ENCODE measurements around the gene HPGD. TPM values are rescaled to one million over a fixed set of nuclear protein-coding genes. Genes with fewer than 3 reads are reported as not detected.

HPGD gene
- total RNA-seq, 1 donor, result under 0.01 TPM

DNA sequence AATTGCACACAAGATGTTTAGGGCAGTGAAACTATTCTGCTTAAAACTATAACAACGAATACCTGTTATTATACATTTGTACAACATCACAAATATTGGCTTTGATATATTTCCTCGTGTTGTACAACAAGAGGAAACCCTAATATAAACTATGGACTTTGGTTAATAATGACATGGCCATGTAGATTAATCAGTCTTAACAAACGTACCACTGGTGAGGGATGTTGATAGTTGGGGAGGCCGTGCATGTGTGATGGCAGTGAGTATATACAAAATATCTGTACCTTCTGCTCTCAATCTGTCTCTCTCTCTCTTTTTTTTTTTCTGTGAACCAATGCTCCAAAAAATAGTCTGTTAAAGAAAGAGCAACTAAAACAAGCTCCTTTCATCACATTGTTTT, 22.2 kb upstream of the HPGD start:
- Histone ChIP-seq H4K20me1 (ENCODE audit: insufficient read depth, low read length) (no peaks in the 10 kb centered on the region), H3K4me1 (ENCODE audit: insufficient read depth, low read length) (no peaks in the 10 kb centered on the region), H3K27ac (ENCODE audit: low read depth, low read length) (no peak overlapping the region), H3K9me3 (ENCODE audit: low read depth, low read length) (no peaks in the 10 kb centered on the region), H3K4me3 (ENCODE audit: insufficient read depth, low read length) (no peak overlapping the region), H3K27me3 (ENCODE audit: insufficient read depth, low read length) (no peaks in the 10 kb centered on the region), H3K36me3 (ENCODE audit: insufficient read depth, low read length) (no peaks in the 10 kb centered on the region), H3K4me2 (ENCODE audit: insufficient read depth, low read length) (no peak overlapping the region), H3K79me2 (ENCODE audit: insufficient read depth, low read length) (no peaks in the 10 kb centered on the region), H2AFZ (ENCODE audit: low read length) (no peak overlapping the region)
- DNase-seq (ENCODE audit: insufficient read length, low spot score, missing footprints), result no peak
- TF ChIP-seq, protein P1, sequence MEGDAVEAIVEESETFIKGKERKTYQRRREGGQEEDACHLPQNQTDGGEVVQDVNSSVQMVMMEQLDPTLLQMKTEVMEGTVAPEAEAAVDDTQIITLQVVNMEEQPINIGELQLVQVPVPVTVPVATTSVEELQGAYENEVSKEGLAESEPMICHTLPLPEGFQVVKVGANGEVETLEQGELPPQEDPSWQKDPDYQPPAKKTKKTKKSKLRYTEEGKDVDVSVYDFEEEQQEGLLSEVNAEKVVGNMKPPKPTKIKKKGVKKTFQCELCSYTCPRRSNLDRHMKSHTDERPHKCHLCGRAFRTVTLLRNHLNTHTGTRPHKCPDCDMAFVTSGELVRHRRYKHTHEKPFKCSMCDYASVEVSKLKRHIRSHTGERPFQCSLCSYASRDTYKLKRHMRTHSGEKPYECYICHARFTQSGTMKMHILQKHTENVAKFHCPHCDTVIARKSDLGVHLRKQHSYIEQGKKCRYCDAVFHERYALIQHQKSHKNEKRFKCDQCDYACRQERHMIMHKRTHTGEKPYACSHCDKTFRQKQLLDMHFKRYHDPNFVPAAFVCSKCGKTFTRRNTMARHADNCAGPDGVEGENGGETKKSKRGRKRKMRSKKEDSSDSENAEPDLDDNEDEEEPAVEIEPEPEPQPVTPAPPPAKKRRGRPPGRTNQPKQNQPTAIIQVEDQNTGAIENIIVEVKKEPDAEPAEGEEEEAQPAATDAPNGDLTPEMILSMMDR (IDR thresholded peaks at IDR 0.05; ENCODE audit: extremely low read depth, low read depth, low read length), result no peak

DNA sequence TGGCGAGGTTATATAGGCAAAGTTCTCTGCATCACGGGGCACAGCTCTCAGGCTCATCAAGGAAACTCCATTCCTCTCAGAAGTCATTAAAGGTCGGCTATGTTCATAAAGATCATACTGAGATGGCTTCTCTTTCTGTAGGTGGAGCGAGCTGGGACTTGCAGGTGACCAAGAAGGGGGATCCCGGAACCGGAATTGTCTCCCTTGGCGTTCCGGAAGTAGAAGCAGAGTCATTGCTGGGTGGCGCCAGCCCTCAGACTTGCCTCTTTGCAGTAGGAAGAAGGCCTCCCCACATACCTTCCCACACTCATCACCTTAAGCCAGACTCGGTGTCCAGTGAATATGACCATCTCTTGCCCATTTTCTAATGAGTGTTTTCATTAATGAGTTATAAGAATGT, 17.9 kb upstream of the HPGD start:
- H2AFZ ChIP-seq (ENCODE audit: low read length), result no peak overlapping the region
- no peaks in the 10 kb centered on the region for H3K9me3 ChIP-seq (ENCODE audit: low read depth, low read length)
- no peaks in the 10 kb centered on the region for H3K27me3 ChIP-seq (ENCODE audit: insufficient read depth, low read length)
- no peaks in the 10 kb centered on the region for H3K36me3 ChIP-seq (ENCODE audit: insufficient read depth, low read length)
- DNase-seq (ENCODE audit: insufficient read length, low spot score, missing footprints), result no peak
- H3K4me3 ChIP-seq (ENCODE audit: insufficient read depth, low read length), result no peak overlapping the region
- H3K79me2 ChIP-seq (ENCODE audit: insufficient read depth, low read length), result no peaks in the 10 kb centered on the region
- H3K4me2 ChIP-seq (ENCODE audit: insufficient read depth, low read length), result no peak overlapping the region
- no peaks in the 10 kb centered on the region for H3K4me1 ChIP-seq (ENCODE audit: insufficient read depth, low read length)
- H3K27ac ChIP-seq (ENCODE audit: low read depth, low read length), result no peak overlapping the region
- TF ChIP-seq, protein P1 (IDR thresholded peaks at IDR 0.05; ENCODE audit: extremely low read depth, low read depth, low read length), result no peak
- no peaks in the 10 kb centered on the region for H4K20me1 ChIP-seq (ENCODE audit: insufficient read depth, low read length)

DNA sequence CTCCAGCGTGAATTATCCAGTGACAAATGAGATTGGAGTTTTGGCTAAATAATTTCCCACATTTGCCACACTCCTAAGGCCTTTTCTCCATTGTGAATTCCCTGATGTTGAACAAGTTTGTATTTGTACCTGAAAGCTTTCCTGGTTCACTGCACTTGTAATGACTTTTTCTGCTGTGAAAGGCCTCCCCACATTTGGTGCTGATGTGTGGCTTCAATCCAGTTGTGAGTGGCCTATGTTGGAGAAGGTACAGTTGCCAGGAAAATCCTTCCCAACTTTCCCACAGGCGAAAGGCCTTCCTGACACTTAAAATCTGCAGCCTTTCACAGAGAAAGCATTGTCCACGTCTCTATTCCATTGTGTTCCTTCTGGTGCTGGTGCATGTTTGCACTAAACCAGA, 17.3 kb upstream of the HPGD start:
- no peaks in the 10 kb centered on the region for H3K9me3 ChIP-seq (ENCODE audit: low read depth, low read length)
- TF ChIP-seq, protein P1 (IDR thresholded peaks at IDR 0.05; ENCODE audit: extremely low read depth, low read depth, low read length), result no peak
- DNase-seq (ENCODE audit: insufficient read length, low spot score, missing footprints), result no peak
- no peaks in the 10 kb centered on the region for H4K20me1 ChIP-seq (ENCODE audit: insufficient read depth, low read length)
- H3K79me2 ChIP-seq (ENCODE audit: insufficient read depth, low read length), result no peaks in the 10 kb centered on the region
- no peak overlapping the region for H3K4me3 ChIP-seq (ENCODE audit: insufficient read depth, low read length)
- H3K4me1 ChIP-seq (ENCODE audit: insufficient read depth, low read length), result no peaks in the 10 kb centered on the region
- no peaks in the 10 kb centered on the region for H3K36me3 ChIP-seq (ENCODE audit: insufficient read depth, low read length)
- no peak overlapping the region for H3K27ac ChIP-seq (ENCODE audit: low read depth, low read length)
- no peaks in the 10 kb centered on the region for H3K27me3 ChIP-seq (ENCODE audit: insufficient read depth, low read length)
- no peak overlapping the region for H2AFZ ChIP-seq (ENCODE audit: low read length)
- H3K4me2 ChIP-seq (ENCODE audit: insufficient read depth, low read length), result no peak overlapping the region

DNA sequence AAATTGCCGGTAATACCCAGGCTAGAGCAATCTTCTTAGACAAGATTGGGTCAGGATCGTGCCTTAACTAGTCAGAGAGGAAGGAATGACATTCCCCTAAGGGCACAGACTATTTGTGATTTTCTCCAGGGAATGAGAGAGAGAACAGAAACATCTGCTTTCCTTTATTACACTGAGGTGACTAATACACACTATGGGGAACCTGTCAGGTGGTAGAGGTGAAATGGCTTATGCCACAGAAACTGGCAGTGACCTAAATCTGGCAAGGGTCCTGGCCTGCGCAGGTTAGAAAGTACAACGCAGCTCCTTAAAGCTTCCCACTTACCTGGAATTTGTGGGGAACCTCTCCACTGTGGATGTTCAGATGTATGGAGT, 16.6 kb upstream of the HPGD start:
- no peaks in the 10 kb centered on the region for H3K9me3 ChIP-seq (ENCODE audit: low read depth, low read length)

More for the DNA sequence above, 16.6 kb upstream of the HPGD start:
- H2AFZ ChIP-seq (ENCODE audit: low read length), result no peak overlapping the region
- no peak for DNase-seq (ENCODE audit: insufficient read length, low spot score, missing footprints)
- H3K36me3 ChIP-seq (ENCODE audit: insufficient read depth, low read length), result no peaks in the 10 kb centered on the region
- no peaks in the 10 kb centered on the region for H3K27me3 ChIP-seq (ENCODE audit: insufficient read depth, low read length)
- H3K27ac ChIP-seq (ENCODE audit: low read depth, low read length), result no peak overlapping the region
- H4K20me1 ChIP-seq (ENCODE audit: insufficient read depth, low read length), result no peaks in the 10 kb centered on the region
- H3K4me2 ChIP-seq (ENCODE audit: insufficient read depth, low read length), result no peak overlapping the region
- no peaks in the 10 kb centered on the region for H3K4me1 ChIP-seq (ENCODE audit: insufficient read depth, low read length)
- no peak overlapping the region for H3K4me3 ChIP-seq (ENCODE audit: insufficient read depth, low read length)
- TF ChIP-seq, protein P1 (IDR thresholded peaks at IDR 0.05; ENCODE audit: extremely low read depth, low read depth, low read length), result no peak
- H3K79me2 ChIP-seq (ENCODE audit: insufficient read depth, low read length), result no peaks in the 10 kb centered on the region
